Fibroblast of mammary gland (primary cell): ENCODE results near the gene PAF1.

Experiments used
- DNase-seq: peaks from one replicate; pipeline ENCODE4 v3.0.0-alpha.2; 2010; ENCODE audit warnings: low read depth
- H3K4me3 ChIP-seq: 2 replicates; pipeline ENCODE4 v1.5.1; 2011; ENCODE audit warnings: low read depth, mild to moderate bottlenecking, low read length, moderate library complexity; ENCODE audit not compliant: control insufficient read depth
- CTCF ChIP-seq: conservative IDR thresholded peaks from 2 replicates; pipeline ENCODE4 v1.5.1; 2011; ENCODE audit warnings: low read depth, low read length, inconsistent platforms; ENCODE audit not compliant: control insufficient read depth, insufficient read depth

The PAF1 gene

DNA sequence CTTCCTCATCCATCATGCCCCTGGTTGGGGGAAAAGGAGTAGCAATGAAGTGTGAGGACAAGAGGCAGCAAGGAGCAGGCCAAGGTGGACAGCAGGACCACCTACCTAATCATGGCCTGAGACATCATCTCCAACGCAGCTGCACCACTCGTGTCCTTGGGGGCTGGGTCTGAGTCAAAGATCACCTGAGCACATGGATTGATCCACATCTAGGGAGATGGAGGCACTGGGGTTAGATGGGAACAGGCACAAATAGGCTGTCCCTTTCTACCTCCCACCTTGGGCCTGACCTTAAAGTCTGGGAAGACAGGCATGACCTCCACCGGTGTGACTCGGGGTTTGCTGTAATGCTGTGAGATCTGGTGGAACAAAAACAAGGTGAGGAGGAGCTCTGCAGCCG, 2.2 kb downstream of the PAF1 start:
- no peak for DNase-seq
- TF ChIP-seq CTCF: no peak
- H3K4me3 ChIP-seq: no peak overlapping the region

DNA sequence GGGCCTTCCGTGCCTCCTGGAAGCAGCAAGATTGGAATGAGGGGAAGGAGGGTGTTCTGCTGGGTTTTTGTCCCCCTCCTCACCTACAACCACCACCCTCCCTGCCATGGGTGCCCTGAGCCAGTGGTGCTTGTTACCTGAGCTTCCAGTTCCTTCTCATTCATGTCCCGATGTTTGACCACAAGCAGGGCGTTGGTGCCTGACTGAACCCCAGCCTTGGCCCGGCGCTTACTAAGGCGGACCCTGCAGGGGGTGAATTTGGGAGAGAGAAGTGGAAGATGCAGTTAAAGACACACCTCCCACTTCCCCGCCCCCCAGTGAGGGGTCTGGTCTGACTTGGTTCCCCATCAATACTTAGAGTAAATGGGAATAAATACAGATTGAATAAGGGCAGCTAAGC, 4.3 kb downstream of the PAF1 start:
- no peak overlapping the region for H3K4me3 ChIP-seq
- no peak for DNase-seq
- no peak for TF ChIP-seq CTCF

DNA sequence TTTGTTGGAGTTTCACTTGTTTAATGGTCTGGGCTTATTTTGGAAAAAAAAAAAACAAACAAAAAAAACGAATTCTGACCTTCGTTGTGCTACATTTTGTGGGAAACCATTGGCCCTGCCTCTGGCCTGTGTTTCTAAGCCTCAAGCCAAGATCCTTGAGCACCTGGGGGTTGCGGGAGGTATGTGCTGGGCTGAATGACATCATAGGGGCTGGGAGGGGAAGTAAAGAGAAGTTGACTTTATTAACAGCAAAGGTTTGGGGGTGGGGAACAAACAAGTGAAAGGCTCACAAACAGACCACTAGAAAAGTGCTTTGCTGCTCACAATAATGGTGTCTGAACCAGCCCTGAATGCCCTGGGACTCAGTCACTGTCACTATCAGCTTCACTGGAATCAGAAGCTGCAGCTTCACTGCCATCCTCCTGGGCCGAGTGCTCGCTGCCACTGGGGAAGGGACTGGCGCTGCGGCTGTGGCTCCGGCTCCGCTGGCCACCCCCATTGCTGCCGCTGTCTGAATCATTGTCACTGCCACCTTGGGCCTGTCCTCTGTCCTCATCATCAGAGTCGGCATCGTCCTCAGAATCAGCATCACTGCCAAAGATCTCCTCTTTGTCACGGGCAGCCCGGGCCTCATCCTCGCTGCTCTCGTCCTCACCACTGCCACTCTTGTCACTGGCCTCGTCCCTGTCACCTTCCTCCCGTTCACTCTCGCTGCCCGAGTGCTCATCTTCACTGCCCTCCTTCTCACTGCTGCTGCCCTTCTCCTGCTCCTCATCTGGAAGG, 5.1 kb downstream of the PAF1 start:
- DNase-seq: no peak
- no peak for TF ChIP-seq CTCF
- H3K4me3 ChIP-seq: no peak overlapping the region

DNA sequence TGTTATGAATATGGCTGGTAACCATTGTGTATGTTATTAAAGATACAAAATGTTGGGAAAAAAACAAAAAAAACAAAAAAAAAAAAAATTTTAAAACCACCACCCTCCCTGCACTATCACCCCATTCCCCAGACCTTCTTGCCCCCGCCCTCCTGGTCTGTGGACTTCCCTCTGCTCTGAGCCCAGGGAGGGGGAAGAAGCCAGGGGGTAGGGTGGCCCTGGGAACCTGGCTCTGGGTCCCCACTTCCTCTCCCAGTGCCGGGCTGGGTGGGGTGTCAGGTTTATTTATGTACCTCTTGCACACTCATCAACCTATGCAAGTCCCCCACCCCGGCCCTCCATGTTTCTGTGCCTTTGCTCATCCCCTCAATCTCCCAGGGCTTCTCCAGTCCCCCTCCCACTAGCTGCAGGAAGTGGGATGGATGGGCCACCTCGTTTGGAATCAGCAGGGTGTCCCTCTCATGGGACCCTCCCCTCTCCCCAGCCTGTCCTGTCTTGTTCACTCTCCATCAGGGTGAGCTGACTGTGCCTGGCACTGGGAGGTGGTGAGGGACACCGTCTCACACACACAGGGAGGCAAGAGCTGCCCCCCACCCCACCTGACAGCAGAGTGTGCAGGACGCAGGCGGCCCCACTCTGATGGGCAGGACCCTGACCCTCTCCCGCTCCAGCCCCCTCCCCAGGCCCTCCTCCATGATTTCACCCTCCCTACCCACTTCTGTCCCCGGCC, 5.9 kb downstream of the PAF1 start:
- no peak for DNase-seq
- no peak overlapping the region for H3K4me3 ChIP-seq
- TF ChIP-seq CTCF: no peak

DNA sequence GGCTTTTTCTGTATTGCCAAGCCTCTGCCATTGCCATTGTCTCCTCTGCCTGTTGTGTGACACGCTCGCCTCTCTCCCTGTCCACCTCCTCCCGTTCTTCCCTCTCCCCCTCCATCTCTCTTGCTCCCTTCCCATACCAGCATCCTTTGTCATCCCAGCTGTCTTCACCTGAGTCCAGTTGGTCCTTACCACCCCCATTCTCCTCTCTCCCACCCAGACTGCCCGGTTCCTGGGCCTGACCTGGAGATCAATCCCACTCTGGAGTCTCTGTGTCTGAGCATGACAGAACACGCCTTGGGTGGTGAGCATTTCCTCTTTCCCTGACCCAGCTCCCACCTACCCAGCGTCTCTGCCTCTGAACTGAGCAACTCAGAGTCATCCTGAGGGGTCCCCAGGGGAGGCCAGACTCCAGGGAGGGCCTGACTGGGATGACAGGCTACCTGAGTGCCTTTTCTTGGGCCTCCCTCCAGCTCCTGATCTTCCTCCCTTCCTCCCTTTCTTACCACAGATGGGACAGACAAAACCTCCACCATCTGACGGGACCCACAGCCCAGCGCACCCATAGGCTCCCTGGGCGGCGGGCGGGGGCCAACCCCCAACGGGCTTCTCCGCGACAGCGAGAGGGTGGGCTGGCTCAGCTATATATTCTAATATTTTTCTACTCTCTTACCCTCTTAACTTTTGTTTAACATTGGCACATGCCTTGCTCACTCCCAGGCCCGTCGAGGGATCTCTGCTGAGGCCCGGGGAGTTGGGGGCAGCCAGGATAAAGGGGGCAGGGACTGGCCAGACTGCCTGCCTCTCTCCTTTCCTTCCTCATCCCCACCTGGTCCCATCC, 7.7 kb downstream of the PAF1 start:
- TF ChIP-seq CTCF: no peak
- no peak overlapping the region for H3K4me3 ChIP-seq
- no peak for DNase-seq

DNA sequence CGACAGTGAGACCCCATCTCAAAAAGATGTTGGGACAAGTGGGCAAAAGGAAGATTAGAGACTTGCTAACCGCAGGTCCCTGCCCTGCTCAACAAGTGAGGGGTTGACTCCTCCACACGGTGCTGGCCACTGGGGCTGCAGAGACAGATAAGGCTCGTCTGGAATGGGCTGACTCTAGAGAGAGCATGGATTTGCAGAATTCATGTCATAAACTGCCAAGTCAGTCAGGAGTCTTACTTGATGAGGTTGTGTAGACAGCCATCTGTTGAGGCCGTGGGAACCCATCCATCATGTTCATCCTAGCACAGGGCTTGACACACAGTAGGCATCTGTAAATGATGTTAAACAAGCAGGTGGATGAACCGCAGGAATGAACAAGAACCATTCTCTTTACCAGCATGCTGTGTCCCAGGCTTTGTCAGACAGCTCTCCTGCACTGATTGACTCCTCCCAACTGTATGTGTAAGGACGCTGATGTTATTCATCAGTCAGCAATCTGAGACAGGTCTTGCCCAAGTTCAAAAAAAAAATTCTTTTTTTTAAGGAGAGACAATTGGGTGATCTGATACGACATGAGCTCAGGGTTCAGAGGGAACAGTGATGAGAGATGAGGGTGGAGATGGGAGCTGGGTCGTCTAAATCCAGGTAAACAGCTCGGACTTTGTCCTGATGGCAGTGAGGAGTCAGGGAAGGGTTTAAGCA, 8.8 kb downstream of the PAF1 start:
- no peak for TF ChIP-seq CTCF
- DNase-seq: peak; percentile 31
- no peak overlapping the region for H3K4me3 ChIP-seq
